Kasumi-1 (cell line): Measurements from ENCODE around the gene LRRC73.
"Not testable (repeated sequence)": the region's sequence is repeated elsewhere in the genome, so short reads cannot be mapped to it uniquely, and the experiment has no call there.

Experiments used
- DNase-seq, 2 experiments: peaks; one replicate each; lab custom pipeline; 2025; lab: John Stamatoyannopoulos, UW

Gene LRRC73, protein sequence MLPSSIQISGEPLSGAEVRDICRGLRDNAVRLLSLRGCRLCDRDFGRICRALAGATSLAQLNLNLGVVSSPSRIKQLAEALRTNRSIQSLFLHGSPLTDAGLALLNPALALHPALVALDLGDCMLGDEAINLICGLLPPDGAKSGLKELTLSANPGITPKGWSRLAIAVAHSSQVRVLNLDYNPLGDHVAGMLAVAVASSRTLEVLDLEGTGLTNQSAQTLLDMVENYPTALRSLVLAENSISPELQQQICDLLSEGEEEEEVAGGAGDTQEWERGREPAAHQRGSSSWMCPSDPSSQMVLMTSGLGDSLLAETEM

DNA sequence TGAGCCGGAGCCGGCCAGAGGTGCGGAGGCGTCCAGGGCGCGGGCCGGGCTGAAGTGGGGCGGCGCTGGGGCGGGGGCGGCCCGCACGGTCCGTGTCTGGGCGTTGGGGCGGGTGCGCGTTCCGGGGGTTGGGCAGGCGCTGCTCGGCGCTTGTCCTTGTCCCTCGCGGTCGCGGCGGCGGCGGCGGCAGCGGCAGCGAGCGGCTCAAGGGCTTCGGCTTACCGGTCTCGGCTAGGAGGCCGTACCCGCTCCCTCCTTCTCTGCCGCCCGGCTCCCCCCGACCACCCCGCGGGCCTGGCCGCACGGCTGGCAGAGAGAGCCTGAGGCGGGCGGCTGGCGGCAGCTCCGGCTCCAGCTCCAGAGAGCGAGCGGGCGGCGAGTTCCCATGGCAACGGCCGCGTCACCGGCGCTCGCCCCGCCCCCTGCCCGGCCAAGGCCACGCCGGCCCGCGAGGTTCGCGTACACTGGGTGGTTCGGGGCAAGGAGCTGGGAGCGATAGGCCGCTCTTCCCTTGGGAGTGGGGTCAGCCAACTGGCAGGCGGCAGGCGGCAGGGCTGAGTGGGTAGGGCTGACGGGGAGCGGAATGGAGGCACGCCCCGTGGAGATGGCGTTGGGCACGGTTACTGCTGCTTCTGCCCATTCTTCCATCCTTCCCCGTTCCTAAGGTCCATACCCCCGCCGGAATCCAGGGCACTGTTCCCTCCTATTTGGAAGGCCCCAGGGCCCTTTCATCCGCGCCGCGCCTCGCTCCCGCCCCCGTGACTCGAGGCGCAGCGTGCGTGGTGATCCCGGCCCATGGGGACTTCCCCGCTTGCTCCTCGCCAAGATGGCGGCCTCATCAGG, at the start of gene LRRC73:
Gene LRRC73, minus strand, starts transcription at position 363 of the 843 bp plus-strand sequence. CDS start 561 bp downstream, outside the sequence.
- peak; percentile 14 to 21 for DNase-seq

DNA sequence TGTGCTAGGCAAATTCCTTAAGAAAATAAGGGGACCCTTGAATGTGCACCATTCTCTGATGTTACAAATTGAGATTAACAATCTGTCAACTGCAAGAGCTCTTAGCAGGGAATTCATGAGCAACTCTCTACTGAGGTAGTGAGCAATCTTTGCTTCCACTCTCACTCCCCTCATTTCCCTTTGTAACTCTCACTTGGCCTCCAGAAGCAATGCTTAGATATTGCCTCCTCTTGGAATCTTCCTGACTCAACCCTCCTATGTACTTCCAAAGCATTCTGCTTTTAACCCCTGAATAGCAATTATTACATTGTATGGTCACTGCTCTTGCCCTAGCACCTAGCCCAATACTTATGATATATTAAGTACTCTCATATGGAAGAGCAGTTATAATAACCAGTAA, 49.2 kb upstream of the LRRC73 start:
- no peak for DNase-seq

DNA sequence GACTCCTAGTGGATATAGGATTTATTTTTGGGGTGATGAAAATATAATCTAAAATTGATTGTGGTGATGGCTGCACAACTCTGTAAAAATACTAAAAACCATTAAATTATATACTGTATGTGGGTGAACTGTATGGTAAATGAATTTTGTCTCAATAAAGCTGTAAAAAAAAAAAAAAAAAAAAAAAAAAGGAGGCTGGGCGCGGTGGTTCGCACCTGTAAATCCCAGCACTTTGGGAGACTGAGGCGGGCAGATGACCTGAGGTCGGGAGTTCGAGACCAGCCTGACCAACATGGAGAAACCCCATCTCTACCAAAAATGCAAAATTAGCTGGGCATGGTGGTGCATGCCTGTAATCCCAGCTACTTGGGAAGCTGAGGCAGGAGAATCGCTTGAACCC, 47.5 kb upstream of the LRRC73 start:
- DNase-seq: not testable (repeated sequence)

DNA sequence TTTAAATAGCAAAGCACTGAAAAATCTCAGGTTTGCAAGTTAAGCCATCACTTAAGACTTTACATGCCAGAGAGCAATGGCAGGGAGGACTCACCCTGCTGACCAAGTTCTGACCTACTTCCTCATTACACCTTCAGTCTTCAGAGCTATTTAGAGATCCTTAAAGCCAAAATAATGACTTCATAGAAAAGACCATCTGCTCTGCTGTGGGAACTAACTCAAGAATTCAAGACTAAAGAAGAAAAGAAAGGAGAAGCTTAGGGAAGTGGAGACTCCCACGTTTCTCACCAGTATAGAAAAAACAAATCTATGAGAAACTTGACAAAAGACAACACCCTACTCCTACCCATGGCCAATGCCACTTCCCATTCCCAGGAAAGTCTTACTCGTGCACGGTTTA, 37.1 kb upstream of the LRRC73 start:
- DNase-seq: no peak

DNA sequence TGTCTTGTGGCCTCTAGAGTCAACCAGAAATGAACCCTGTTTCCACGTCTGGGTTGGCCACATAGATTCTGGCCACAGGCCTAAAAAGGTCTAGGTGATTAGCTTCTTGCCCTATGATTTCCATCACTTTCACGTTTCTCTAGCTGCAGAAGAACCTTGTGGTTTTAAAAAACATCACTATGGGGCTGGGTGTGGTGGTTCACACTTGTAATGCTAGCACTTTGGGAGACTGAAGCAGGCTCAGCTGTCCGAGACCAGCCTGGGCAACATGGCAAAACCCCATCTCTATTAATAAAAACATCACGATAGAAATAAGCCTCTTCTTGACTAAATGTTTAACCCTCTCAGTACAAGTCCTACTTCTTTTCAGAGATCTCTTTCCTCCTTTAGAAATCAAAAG, 34.3 kb upstream of the LRRC73 start:
- DNase-seq: no peak

DNA sequence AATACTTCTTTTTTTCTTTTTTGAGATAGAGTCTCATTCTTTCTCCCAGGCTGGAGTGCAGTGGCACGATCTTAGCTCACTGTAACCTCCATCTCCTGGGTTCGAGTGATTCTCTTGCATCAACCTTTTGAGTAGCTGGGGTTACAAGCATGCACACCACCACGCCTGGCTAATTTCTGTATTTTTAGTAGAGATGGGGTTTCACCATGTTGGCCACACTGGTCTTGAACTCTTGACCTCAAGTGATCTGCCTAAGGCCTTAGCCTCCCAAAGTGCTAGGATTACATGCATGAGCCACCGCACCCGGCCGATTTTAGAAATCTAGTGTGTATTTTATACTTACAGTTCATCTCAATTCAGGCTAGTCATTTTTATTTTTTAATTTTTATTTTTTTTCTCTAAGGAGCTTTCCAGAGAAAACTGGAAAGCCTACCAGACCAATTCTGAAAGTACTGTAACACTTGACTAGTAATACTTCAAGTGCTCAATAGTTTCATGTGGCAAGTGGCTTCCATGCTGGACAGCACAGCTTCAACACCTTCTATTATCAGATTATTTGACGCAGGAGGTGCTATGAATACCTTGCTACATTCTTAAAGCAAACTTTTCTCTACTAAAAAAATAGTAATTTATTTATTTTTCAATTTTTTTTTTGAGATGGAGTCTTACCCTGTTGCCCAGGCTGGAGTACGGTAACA, 31.8 kb upstream of the LRRC73 start:
- no peak for DNase-seq

DNA sequence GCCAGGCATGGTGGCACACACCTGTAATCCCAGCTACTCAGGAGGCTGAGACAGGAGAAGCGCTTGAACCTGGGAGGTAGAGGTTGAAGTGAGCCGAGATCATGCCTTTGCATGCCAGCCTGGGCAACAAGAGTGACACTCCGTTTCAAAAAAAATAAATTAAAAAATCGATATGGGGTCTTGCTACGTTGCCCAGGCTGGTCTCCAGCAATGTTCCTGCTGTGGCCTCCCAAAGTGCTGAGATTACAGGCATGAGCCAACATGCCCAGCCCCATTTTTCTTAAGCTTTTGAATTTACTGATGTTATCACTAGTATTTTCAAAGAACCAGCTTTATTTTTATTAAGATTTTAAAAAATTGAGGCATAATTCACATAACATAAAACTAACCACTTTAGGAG, 30.4 kb upstream of the LRRC73 start:
- no peak for DNase-seq

DNA sequence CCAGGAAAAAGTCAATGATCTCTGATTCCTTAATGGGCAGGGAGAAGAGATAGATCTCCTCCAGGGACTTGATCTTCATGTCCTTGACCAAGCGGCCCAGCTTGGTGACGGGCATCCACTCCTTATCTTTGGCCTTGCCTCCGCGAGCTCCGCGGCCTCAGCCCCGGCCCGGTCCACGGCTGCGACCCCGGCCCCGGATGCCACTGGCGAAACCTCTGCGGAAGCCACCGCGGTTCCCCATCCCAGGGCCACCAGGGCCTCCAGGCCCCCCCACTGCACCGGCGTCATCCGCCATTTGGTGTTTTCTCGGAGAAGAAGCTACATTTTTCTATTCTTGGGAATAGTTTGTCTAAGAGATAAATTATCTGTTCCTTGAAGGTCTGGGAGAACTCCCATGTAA, 29.3 kb upstream of the LRRC73 start:
- not testable (repeated sequence) for DNase-seq

DNA sequence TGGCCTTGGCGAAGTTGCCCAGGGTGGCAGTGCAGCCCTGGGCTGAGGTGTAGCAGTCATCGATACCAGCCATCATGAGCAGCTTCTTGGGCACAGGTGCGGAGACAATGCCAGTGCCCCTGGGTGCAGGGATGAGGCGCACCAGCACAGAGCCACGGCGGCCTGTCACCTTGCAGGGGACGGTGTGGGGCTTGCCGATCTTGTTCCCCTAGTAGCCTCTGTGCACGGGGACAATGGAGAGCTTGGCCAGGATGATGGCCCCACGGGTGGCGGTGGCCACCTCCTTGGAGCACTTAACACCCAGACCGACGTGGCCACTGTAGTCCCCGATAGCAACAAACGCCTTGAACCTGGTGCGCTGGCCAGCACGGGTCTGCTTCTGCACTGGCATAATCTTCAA, 28.8 kb upstream of the LRRC73 start:
- DNase-seq: not testable (repeated sequence)

DNA sequence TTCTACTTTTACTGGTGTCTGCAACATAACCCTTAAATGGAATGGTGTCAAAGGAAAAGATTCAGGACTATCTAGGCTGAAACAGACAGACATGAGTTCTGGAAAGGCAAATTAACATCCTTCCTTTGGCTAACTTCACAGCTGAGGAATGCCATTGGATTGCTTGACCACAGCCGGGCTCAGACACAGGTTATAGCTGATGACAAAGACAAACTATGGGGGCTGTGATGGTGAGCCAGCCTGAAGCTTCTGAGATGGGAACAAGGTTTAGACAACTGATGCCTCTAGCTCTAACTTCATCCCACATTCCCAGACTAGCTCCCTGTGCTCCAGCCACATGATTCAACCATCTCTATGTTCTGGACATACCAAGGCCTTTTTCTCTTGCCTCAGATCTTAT, 22.1 kb upstream of the LRRC73 start:
- DNase-seq: no peak

DNA sequence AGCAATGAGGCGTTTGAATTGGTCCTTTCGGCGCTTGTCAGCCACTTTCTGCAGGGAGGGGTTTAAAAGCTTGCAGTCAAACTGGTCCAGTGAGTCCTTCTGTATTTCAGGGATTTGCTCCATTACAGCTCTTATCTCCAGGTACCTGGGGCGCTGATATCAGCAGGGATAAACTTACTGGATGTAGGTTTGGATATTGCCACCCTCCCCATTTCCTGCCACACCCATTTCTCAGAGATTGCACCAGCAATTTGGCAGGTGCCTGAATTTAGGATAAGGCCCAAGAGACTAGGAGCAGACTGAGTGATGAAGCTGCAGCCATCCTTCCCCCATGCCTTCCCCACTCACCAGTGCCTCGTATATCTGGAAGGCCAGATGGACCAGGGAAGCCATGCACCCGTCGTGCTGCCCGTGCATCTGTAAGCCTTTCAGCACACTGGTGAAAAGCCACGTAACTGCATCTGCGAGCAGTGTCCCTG, 14.4 kb upstream of the LRRC73 start:
- DNase-seq: no peak

DNA sequence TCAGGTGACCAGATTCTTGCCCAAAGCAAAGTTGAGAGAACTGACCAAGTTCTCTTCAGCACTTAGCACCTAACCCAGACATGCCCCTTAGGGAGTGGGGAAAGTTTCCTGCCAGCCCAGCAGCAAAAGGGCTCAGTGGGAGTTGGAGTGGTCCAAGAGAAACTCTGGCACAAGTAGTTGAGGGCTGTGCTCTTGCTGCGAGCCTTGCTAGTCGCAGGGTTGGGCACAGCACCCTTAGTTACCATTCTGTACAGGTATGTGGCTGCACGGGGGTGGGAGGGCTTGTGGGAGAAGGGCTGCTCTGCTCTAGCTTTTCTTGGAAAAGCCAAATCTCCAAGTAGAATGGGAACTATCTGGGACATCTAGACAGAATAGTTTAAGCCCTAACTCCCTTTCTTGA, 13.1 kb upstream of the LRRC73 start:
- no peak for DNase-seq

DNA sequence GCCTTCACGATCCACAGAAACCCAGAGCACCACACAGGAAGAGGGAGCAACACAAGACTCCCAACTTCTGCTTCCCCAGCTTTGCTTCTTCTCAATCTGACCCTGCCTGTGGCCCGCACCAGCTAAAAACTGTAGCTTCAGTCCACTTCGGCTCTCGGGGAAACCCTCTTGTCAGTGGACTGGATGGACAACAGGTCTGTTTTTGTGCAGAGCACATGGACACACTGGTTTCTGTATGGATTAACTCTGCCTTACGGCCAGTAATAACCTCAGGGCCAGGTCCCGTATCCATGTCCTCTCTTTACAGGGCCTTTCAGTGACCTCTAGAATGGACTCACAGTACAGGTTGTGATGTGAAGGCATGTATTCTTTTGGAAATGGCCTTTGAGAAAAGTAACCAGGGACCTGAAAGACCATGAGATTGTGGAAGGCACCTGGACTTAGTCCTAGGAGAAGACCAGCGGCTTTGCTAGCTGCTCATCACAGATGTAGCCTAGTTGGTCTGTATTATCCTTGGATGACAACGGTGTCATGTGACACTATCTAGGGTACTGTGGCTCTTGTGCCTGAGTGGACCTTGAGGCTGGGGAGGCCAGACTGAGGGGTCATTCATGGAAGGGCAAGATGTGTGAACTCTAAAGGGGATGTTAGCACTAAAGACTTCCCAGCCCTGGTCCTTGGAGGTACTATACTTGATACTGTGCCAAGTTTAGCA, 12.6 kb upstream of the LRRC73 start:
- no peak for DNase-seq

DNA sequence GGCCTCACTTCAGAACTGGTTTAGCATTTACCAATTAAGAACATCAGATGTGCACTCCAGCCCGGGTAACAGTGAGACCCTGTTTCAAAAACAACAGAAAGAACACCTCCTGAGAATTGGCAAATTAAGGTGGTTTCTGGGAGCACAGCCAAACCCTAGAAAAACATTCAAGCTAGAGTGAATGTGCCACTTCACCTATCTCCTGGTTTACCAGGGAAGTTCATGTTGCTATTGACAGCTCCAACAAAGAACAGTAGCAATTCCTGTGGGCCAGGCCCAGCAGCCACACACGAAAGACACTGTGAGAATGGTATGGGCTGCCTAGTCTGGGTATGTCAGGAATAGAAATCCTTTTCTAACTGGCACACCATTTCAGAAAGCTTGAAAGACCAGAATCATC, 11.7 kb upstream of the LRRC73 start:
- no peak for DNase-seq

DNA sequence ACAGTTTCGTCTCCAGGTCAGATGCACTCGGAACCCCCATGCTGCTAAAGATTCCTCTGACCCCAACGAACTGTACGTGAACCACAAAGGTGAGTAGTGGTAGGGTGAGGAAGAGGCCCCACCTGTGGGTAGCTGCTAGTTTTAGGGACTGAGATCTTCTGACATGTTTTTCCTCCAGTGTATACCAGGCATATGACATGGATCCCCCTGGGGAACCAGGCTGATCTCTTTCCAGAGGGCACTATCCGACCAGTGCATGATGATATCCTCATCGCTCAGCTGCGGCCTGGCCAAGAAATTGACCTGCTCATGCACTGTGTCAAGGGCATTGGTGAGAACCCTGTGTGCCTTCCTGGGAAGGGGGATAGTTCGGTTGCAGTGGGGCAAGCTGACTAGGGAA, 10.0 kb upstream of the LRRC73 start:
- no peak for DNase-seq

DNA sequence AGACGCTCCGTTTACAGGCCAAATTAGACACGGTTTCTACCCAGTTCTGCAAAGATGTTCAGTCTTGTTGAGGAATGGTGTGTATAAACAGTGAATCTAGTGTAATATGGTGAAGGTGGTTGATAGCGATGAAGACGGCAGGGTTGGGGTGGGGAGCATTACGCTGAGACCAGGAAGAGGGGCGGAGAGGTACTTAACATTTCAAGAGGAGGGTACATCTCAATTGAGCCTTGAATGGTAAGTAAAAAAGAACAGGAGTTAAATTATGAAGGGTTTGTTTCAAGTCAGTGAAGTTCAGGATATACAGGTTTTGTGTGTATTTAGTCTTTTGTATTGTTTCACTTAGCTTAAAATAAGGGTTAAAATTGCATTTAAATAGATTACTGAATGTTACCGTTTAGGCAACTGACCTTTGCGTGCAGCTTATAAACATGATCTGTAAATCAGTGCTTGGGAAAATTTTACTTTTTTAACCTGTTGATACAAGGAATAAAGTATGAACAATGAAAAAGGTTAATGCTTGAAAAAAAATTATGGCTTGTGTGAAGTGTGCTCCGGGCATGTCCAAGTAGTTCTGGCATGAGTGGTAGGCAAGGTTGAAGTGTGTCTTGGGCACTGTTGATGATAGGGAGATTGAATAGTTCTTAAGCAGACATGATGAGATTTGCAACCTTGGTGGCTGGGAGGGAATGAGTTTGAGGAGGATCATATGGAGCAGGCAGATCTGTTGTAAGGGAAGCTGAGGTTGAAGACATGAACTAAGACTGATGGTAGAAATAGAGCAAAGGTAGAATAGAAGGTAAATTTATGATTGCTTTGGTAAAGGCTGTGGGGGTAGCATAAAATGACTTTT, 7.6 kb upstream of the LRRC73 start:
- DNase-seq: peak; percentile 20 to 22

DNA sequence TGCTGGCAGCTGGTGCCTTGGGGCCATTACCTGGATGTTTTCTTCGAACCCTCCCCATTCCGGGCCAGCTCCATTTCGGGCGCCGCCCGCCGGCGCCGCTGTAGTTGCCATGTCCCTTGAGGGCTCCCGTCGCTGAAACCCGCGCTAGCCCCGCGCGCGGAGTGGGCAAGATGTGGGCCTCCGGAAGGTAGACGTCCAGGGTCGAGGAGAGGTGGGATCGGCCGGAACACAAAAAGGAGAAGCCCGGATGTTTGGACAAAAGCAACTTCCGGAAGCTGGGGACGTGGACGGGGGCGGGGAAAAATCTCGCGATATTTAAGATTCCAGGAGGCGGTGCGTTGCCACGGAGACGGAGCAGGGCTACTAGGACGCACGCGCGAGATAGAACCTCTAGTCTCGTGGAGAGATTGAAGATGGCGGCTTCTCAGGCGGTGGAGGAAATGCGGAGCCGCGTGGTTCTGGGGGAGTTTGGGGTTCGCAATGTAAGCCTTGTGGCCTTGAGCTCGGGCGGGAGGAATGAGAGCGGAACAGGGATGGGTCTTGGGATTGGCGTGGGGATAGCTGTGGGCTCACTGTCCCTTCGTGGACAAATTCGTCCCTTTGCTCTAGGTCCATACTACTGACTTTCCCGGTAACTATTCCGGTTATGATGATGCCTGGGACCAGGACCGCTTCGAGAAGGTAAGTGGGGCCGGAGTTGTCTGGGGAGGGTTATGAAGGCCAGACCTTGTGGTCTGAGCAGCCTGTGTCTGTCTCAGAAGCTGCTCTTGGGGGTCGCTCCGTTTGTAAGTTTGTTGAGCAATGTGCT, 6.8 kb upstream of the LRRC73 start, which contains the start of the genes POLR1C and YIPF3:
Gene POLR1C, plus strand, starts transcription at position 393 of the 808 bp plus-strand sequence. Its CDS starts 21 bp downstream, at position 414.
Gene YIPF3, minus strand, starts transcription at position 230 of the 808 bp plus-strand sequence. Its CDS starts 119 bp downstream, at position 111.
- peak; percentile 97 to 99 for DNase-seq

DNA sequence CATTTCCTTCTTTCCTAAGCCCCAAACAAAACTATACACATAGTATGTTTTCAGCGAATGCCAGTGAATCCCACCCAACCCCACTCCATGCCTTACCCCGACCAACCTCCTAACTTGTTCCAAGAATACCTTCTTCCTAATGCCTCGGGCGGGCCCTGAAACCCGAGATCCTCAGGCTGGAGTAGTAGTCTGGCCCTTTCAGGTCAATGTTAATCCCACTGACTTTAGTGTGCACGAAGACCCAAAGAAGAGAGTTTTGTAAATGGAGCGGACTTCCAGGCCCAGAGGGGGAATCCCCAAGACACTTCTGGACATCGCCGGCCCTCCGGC, 6.2 kb upstream of the LRRC73 start:
- no peak for DNase-seq

DNA sequence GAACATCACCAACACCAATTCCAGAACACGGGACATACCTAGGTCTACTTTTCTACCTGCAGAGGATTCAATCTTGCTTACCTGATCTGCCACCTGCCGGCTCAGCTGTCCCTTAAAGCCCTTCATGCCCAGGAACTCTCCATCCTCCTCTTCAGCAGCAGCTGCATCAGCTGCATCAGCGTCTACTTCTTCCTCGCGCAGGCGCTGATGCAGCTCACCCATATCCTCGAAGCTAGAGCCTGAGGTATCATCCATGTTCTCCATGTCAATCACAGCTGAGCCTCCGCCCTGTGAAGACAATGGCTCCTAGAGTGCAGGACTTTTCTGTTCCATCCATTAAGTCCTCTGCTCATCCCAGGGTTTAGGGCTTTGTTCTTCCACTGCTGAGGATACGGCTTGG, 5.7 kb upstream of the LRRC73 start:
- DNase-seq: no peak

DNA sequence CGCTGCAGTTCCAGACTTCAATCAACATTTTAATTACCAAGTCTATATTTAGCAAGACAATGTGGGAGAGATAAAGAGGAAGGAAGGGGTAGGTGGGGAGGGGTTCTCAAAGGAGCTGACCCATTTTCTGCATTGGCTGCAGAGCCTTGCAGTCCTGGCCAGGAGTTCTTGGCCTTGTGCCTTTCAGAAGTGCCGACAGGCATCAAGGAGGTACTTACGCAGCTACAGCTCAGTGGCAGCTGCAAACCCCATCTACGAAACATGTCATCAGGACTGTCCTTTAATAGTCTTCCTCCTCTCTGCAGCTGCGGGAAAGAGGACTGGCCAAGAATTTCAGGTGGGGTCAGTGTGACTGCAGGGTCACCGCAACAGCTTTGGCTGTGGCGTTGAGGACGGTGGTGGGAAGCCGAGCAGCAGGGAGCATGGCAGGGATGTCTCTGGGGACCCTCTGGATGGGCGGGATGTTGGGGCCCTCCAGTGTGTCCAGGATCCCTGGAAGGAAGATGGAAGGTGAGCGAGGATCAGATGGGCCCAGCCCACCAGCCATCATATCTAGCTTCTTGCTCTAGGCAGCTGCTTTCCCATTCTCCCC, 1.8 kb upstream of the LRRC73 start:
- DNase-seq: no peak
